MM.1S (cell line): ENCODE data around the gene BBC3.

Source experiments
- DNase-seq: peaks from one replicate; pipeline ENCODE4 v3.0.0-alpha.2; 2015
- H2AFZ ChIP-seq: fragments of 300-600 bp; sonication (generic); 2 replicates; pipeline ENCODE4 v1.6.0; 2016; ENCODE audit warnings: antibody characterized with exemption, low read length
- H3F3A ChIP-seq: fragments of 300-600 bp; sonication (generic); 2 replicates; pipeline ENCODE4 v1.6.1; 2016; ENCODE audit warnings: mild to moderate bottlenecking, antibody characterized with exemption, low read length, moderate library complexity, mixed read lengths; ENCODE audit not compliant: insufficient read depth
- H3K27ac ChIP-seq: fragments of 300-600 bp; sonication (generic); 2 replicates; pipeline ENCODE4 v1.5.1; 2016; ENCODE audit warnings: mild to moderate bottlenecking, low read length
- H3K27me3 ChIP-seq: fragments of 300-600 bp; sonication (generic); replicated peaks from 2 replicates; pipeline ENCODE4 v1.6.0; 2016; ENCODE audit warnings: low read length; ENCODE audit not compliant: insufficient read depth
- H3K36me3 ChIP-seq: fragments of 300-600 bp; sonication (generic); replicated peaks from 2 replicates; pipeline ENCODE4 v1.6.1; 2016; ENCODE audit warnings: mild to moderate bottlenecking, low read length, mixed read lengths; ENCODE audit not compliant: insufficient read depth
- H3K4me1 ChIP-seq: fragments of 300-600 bp; sonication (generic); 2 replicates; pipeline ENCODE4 v1.6.1; 2016; ENCODE audit warnings: low read length, mixed read lengths
- H3K4me2 ChIP-seq: fragments of 300-600 bp; sonication (generic); 2 replicates; pipeline ENCODE4 v1.6.0; 2016; ENCODE audit warnings: low read depth, low read length
- H3K4me3 ChIP-seq: fragments of 300-600 bp; sonication (generic); 2 replicates; pipeline ENCODE4 v1.5.1; 2016; ENCODE audit warnings: low read length, mixed read lengths
- H3K79me2 ChIP-seq: fragments of 300-600 bp; sonication (generic); 2 replicates; pipeline ENCODE4 v1.6.1; 2016; ENCODE audit warnings: mixed run types, low read length, mixed read lengths
- H3K9ac ChIP-seq: fragments of 300-600 bp; sonication (generic); 2 replicates; pipeline ENCODE4 v1.6.1; 2016; ENCODE audit warnings: low read length, mixed read lengths
- H3K9me2 ChIP-seq: fragments of 300-600 bp; sonication (generic); replicated peaks from 2 replicates; pipeline ENCODE4 v1.6.1; 2016; ENCODE audit warnings: mild to moderate bottlenecking, low read length, mixed read lengths; ENCODE audit not compliant: insufficient read depth
- H3K9me3 ChIP-seq: fragments of 300-600 bp; sonication (generic); replicated peaks from 2 replicates; pipeline ENCODE4 v1.6.1; 2016; ENCODE audit warnings: mild to moderate bottlenecking, low read length, mixed read lengths; ENCODE audit not compliant: insufficient read depth
- H4K20me1 ChIP-seq: fragments of 300-600 bp; sonication (generic); 2 replicates; pipeline ENCODE4 v1.6.1; 2016; ENCODE audit warnings: mild to moderate bottlenecking, low read length, moderate library complexity, mixed read lengths; ENCODE audit not compliant: insufficient read depth
- EZH2 ChIP-seq: fragments of 300-600 bp; sonication (generic); optimal IDR thresholded peaks from 2 replicates; pipeline ENCODE3; 2017; ENCODE audit warnings: low read depth, mild to moderate bottlenecking, antibody characterized with exemption, low read length, mixed read lengths
- EZH2phosphoT487 ChIP-seq: fragments of 300-600 bp; sonication (generic); IDR thresholded peaks from 2 replicates; pipeline ENCODE4 v1.6.1; 2018; ENCODE audit warnings: antibody characterized with exemption, low read length
- TF ChIP-seq, protein P1 (sequence below): fragments of 300-600 bp; sonication (generic); IDR thresholded peaks from 2 replicates; pipeline ENCODE4 v1.5.1; 2016; ENCODE audit warnings: antibody characterized with exemption, low read length, mixed read lengths

Gene BBC3

DNA sequence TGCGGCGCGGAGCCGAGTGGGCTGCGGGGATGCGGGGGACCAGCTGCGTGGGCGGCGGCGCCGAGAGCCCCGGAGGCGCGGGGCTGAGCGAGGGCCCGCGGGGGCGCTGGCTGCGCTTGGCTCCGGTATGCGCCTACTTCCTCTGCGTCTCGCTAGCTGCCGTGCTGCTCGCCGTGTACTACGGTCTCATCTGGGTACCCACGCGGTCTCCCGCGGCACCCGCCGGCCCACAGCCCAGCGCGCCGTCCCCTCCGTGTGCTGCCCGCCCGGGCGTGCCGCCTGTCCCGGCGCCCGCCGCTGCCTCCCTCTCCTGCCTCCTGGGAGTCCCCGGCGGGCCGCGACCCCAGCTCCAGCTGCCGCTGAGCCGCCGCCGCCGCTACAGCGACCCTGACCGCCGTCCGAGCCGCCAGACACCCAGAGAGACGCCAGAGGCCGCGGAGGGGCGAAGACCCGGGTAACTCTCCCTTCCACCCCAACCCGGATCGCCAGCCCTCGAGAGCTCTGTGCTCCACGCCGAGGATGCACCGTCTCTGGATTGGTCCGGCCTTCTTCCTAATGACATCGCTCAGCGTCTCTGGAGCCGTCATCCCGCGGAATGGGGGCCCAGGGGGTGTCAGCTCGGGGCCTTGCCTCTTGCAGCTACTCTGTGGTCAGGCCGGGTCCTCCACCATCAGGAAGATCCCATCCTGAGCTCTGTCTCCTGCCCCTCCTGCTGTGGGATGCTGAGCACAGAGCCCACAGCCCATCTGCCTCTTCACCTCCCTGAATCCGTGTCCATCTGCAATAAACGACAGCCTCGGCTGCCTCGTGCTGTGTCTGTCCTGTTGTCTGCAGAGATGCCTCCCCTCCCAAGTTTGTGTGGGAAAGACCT, 44.1 kb upstream of the BBC3 start:
- Histone ChIP-seq H3K79me2 (no peaks in the 10 kb centered on the region), H3K4me1 (no peaks in the 10 kb centered on the region), H3K27me3 (no peaks in the 10 kb centered on the region), H3K4me2 (peak overlapping the region; percentile 50; the same call in 1 of the 2 replicates), H3K9me2 (no peaks in the 10 kb centered on the region), H2AFZ (no peak overlapping the region), H4K20me1 (no peaks in the 10 kb centered on the region), H3K4me3 (peak overlapping the region; percentile 16; the same call in 1 of the 2 replicates), H3K36me3 (no peaks in the 10 kb centered on the region), H3K9me3 (no peaks in the 10 kb centered on the region), H3K27ac (no peak overlapping the region), H3F3A (peaks cover 15% of the 10 kb centered on the region; the same call in 1 of the 2 replicates), H3K9ac (no peak overlapping the region; the same call in 1 of the 2 replicates)
- no peak for TF ChIP-seq EZH2
- no peak for TF ChIP-seq EZH2phosphoT487
- TF ChIP-seq, protein P1, sequence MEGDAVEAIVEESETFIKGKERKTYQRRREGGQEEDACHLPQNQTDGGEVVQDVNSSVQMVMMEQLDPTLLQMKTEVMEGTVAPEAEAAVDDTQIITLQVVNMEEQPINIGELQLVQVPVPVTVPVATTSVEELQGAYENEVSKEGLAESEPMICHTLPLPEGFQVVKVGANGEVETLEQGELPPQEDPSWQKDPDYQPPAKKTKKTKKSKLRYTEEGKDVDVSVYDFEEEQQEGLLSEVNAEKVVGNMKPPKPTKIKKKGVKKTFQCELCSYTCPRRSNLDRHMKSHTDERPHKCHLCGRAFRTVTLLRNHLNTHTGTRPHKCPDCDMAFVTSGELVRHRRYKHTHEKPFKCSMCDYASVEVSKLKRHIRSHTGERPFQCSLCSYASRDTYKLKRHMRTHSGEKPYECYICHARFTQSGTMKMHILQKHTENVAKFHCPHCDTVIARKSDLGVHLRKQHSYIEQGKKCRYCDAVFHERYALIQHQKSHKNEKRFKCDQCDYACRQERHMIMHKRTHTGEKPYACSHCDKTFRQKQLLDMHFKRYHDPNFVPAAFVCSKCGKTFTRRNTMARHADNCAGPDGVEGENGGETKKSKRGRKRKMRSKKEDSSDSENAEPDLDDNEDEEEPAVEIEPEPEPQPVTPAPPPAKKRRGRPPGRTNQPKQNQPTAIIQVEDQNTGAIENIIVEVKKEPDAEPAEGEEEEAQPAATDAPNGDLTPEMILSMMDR: no peak
- no peak for DNase-seq

DNA sequence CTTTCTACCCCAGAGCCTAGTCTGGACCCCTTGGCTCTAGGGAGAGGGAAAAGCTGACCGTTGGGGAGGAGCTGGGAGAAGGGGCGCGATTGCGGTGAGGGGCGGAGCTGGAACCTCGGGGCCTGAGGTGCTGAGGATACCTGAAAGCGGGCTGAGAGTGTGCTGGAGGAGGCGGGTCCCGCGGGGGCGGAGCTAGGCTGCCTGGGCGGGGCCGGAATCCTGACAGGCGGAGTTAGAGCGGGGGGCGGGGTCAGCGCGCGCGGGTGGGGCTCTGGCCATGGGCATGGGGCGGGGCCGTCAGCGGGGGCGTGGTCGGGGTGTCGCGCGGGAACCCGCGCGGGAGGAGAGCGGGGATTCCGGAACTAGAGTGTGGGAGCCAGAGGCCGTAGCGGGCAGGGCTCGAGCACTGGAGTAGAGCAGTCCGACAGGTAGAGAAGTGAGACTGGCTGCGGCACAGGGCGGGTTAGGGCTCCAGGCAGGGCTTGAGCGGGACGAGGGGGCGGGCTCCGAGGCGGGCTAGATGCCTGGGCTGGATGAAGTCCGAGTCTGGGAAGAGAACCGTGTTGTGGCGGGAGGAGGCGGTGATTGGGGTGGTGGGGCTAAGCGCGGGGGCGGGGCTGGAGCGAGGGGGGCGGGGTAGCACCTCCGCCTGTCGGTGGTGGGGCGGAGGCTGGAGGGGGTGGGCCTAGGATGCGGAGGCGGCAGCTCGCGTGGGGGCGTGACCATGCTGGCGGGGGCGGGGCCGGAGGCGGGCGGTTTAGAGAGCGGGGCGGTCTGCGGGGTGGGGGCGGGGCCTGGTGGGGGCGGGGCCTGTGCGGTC, 43.3 kb upstream of the BBC3 start, which contains the start of gene INAFM1:
Gene INAFM1 (plus strand): TSS at position 815 of the 820 bp plus-strand sequence. CDS start 35 bp downstream, outside the sequence.
- Histone ChIP-seq H3K4me2 (peak within 1 kb of the TSS; percentile 99), H3K27ac (peak within 1 kb of the TSS; percentile 98), H3K79me2 (no peaks in the 10 kb centered on the region), H3K4me1 (no peaks in the 10 kb centered on the region), H4K20me1 (no peaks in the 10 kb centered on the region), H3K9me3 (no peaks in the 10 kb centered on the region), H3K9ac (peak within 1 kb of the TSS; percentile 100), H3K27me3 (no peaks in the 10 kb centered on the region), H3K9me2 (no peaks in the 10 kb centered on the region), H2AFZ (peak within 1 kb of the TSS; percentile 77), H3K4me3 (peak within 1 kb of the TSS; percentile 97), H3F3A (peaks cover 15% of the 10 kb centered on the region; the same call in 1 of the 2 replicates), H3K36me3 (no peaks in the 10 kb centered on the region)
- TF ChIP-seq EZH2 (no peak), EZH2phosphoT487 (no peak)
- TF ChIP-seq, protein P1: no peak
- peak; percentile 92 for DNase-seq

DNA sequence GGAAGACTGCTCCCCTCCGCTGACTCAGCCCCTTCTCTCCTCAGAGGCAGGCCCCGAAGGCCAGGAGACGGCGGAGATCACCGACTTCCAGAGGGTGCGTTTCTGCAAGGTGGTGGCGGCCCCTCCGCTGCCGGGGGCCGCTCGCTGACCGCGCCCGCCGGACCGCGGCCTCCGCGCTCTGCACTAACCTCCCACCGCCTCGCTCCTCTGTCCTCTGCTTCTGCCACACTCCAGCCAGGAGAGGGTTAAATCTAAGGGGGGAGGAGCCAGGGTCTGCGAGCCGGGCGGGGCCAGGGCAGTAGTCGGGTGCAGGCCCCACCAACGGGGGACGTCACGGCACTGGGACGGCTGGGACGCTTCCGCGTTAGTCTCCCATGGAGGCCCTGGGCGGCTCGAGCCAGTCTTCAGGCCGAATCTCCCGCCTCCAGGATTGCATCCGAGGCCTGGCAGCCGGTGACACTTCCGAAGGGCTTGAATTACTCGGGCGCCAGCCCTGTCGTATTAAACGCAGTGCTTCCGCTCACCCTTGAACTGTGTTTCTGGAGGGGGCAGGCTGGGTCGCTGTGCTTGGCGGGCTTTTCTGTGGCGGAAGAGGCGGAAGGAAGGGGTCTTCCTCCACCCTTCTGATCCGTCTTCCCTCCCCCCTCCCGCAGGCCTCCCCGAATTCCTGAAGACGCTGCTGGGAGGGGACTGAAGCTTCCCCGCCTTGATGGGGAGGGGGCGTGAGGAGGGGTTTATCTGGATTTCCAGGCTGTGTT, 42.5 kb upstream of the BBC3 start:
- Histone ChIP-seq H3K27me3 (no peaks in the 10 kb centered on the region), H4K20me1 (no peaks in the 10 kb centered on the region), H3K9me2 (no peaks in the 10 kb centered on the region), H3K9me3 (no peaks in the 10 kb centered on the region), H3K27ac (peak overlapping the region; percentile 98), H3F3A (peaks cover 15% of the 10 kb centered on the region; the same call in 1 of the 2 replicates), H3K36me3 (no peaks in the 10 kb centered on the region), H2AFZ (peak overlapping the region; percentile 52; the same call in 1 of the 2 replicates), H3K4me3 (peak overlapping the region; percentile 97), H3K4me2 (peak overlapping the region; percentile 99), H3K9ac (peak overlapping the region; percentile 100), H3K4me1 (no peaks in the 10 kb centered on the region), H3K79me2 (no peaks in the 10 kb centered on the region)
- DNase-seq: peak; percentile 90
- TF ChIP-seq EZH2 (no peak), EZH2phosphoT487 (no peak)
- TF ChIP-seq, protein P1: no peak
